ENCODE measurements around the gene NBAS. TPM values are rescaled to one million over a fixed set of nuclear protein-coding genes. Genes with fewer than 3 reads are reported as not detected.

NBAS gene
- total RNA-seq, 2 experiments from 2014 or later, result 24.3 to 25.5 TPM

GRCh38 chr2:15412779-15413178, 148.4 kb downstream of the NBAS start:
- ChIA-PET CTCF (no interaction called here), POLR2A (no interaction called here)
- Histone ChIP-seq H3K9me3 (ENCODE audit: control insufficient read depth in 1 of 2, insufficient read depth in 1 of 2, low read length in 2 of 2) (no peaks in the 10 kb centered on the region), H3K27ac (ENCODE audit: low read depth in 1 of 2, low read length in 2 of 2) (no peak overlapping the region), H3K36me3 (ENCODE audit: insufficient read depth, low read length) (peaks cover 22% of the 10 kb centered on the region), H3K4me3 (ENCODE audit: low read length) (no peak overlapping the region), H3K27me3 (ENCODE audit: control insufficient read depth in 1 of 2, insufficient read depth in 2 of 2, low read length in 2 of 2) (no peaks in the 10 kb centered on the region), H3K4me1 (ENCODE audit: insufficient read depth, low read length) (no peaks in the 10 kb centered on the region)
- DNase-seq (no peak), ATAC-seq (ENCODE audit: poor library complexity) (no peak)
- no peaks in the 10 kb centered on the region for H3K4me1 Mint-ChIP-seq (ENCODE audit: low read depth)
- no peak overlapping the region for H3K4me3 Mint-ChIP-seq
- intact Hi-C loops (cut with DNase I, micrococcal nuclease), result no loop called here
- peaks cover 77% of the 10 kb centered on the region for H3K36me3 Mint-ChIP-seq (ENCODE audit: low read depth)
- H3K27ac Mint-ChIP-seq, result no peak overlapping the region
- no peak for TF ChIP-seq CTCF (IDR thresholded peaks at IDR 0.05)
- no peaks in the 10 kb centered on the region for H3K9me3 Mint-ChIP-seq
- H3K27me3 Mint-ChIP-seq, result no peaks in the 10 kb centered on the region

GRCh38 chr2:15412309-15412708, 148.8 kb downstream of the NBAS start:
- Mint-ChIP-seq H3K27ac (no peak overlapping the region), H3K27me3 (no peaks in the 10 kb centered on the region), H3K4me1 (ENCODE audit: low read depth) (no peaks in the 10 kb centered on the region), H3K36me3 (ENCODE audit: low read depth) (peaks cover 73% of the 10 kb centered on the region), H3K9me3 (no peaks in the 10 kb centered on the region), H3K4me3 (no peak overlapping the region)
- Histone ChIP-seq H3K27me3 (ENCODE audit: control insufficient read depth in 1 of 2, insufficient read depth in 2 of 2, low read length in 2 of 2) (no peaks in the 10 kb centered on the region), H3K9me3 (ENCODE audit: control insufficient read depth in 1 of 2, insufficient read depth in 1 of 2, low read length in 2 of 2) (no peaks in the 10 kb centered on the region), H3K4me1 (ENCODE audit: insufficient read depth, low read length) (no peaks in the 10 kb centered on the region), H3K27ac (ENCODE audit: low read depth in 1 of 2, low read length in 2 of 2) (no peak overlapping the region), H3K4me3 (ENCODE audit: low read length) (no peak overlapping the region), H3K36me3 (ENCODE audit: insufficient read depth, low read length) (peaks cover 22% of the 10 kb centered on the region)
- intact Hi-C loops (cut with DNase I, micrococcal nuclease), result no loop called here
- POLR2A ChIA-PET, result no interaction called here
- no peak for DNase-seq
- TF ChIP-seq CTCF (IDR thresholded peaks at IDR 0.05), result no peak
- ATAC-seq (ENCODE audit: poor library complexity), result no peak
- CTCF ChIA-PET, result no interaction called here

GRCh38 chr2:15410884-15411283, 150.2 kb downstream of the NBAS start:
- DNase-seq (no peak), ATAC-seq (ENCODE audit: poor library complexity) (no peak)
- Histone ChIP-seq H3K27ac (ENCODE audit: low read depth in 1 of 2, low read length in 2 of 2) (no peak overlapping the region), H3K36me3 (ENCODE audit: insufficient read depth, low read length) (peaks cover 17% of the 10 kb centered on the region), H3K4me3 (ENCODE audit: low read length) (no peak overlapping the region), H3K27me3 (ENCODE audit: control insufficient read depth in 1 of 2, insufficient read depth in 2 of 2, low read length in 2 of 2) (no peaks in the 10 kb centered on the region), H3K4me1 (ENCODE audit: insufficient read depth, low read length) (no peaks in the 10 kb centered on the region), H3K9me3 (ENCODE audit: control insufficient read depth in 1 of 2, insufficient read depth in 1 of 2, low read length in 2 of 2) (no peaks in the 10 kb centered on the region)
- intact Hi-C loops (cut with DNase I, micrococcal nuclease), result no loop called here
- POLR2A ChIA-PET, result no interaction called here
- no peak overlapping the region for H3K4me3 Mint-ChIP-seq
- no peak overlapping the region for H3K27ac Mint-ChIP-seq
- no peaks in the 10 kb centered on the region for H3K9me3 Mint-ChIP-seq
- TF ChIP-seq CTCF (IDR thresholded peaks at IDR 0.05), result no peak
- no peaks in the 10 kb centered on the region for H3K4me1 Mint-ChIP-seq (ENCODE audit: low read depth)
- CTCF ChIA-PET, result no interaction called here
- no peaks in the 10 kb centered on the region for H3K27me3 Mint-ChIP-seq
- peaks cover 67% of the 10 kb centered on the region for H3K36me3 Mint-ChIP-seq (ENCODE audit: low read depth)

Data from CD4-positive, alpha-beta T cell (primary cell).